Liver (tissue), 9 donors: ENCODE data around the gene PAX5. TPM values are rescaled to one million over a fixed set of nuclear protein-coding genes. Genes with fewer than 3 reads are reported as not detected.
A peak's percentile ranks its signal among the peaks of the same experiment; 100 is the strongest.

Experiments used
- DNase-seq: peaks from one replicate; pipeline ENCODE4 v3.0.0-alpha.2; 2017; ENCODE audit warnings: low spot score
- H3K27ac ChIP-seq, 2 donors: one replicate each; pipeline ENCODE4 v1.7.0; 2013; ENCODE audit warnings: inconsistent platforms in 2 of 2, low read length in 2 of 2, control low read depth in 1 of 2, low read depth in 1 of 2, mild to moderate bottlenecking in 1 of 2
- H3K27me3 ChIP-seq, 4 donors: one replicate each; pipeline versions ENCODE4 v1.6.1 to v1.7.0; 2013; ENCODE audit warnings: low read length in 3 of 4, inconsistent platforms in 1 of 4, mild to moderate bottlenecking in 1 of 4, moderate library complexity in 1 of 4; ENCODE audit not compliant: control insufficient read depth in 4 of 4, insufficient read depth in 4 of 4
- H3K36me3 ChIP-seq, 4 donors: one replicate each; pipeline versions ENCODE4 v1.6.1 to v1.7.0; 2013; ENCODE audit warnings: low read length in 3 of 4, mild to moderate bottlenecking in 3 of 4, low read depth in 1 of 4, moderate library complexity in 1 of 4; ENCODE audit not compliant: control insufficient read depth in 4 of 4, insufficient read depth in 3 of 4
- H3K4me1 ChIP-seq, 4 donors: one replicate each; pipeline versions ENCODE4 v1.6.1 to v1.7.0; 2013; ENCODE audit warnings: low read length in 3 of 4, mild to moderate bottlenecking in 3 of 4, moderate library complexity in 1 of 4; ENCODE audit not compliant: control insufficient read depth in 4 of 4, insufficient read depth in 4 of 4
- H3K4me3 ChIP-seq, 3 donors: one replicate each; pipeline versions ENCODE4 v1.6.1 to v1.7.0; 2013; ENCODE audit warnings: low read length in 3 of 3, control low read depth in 1 of 3, low read depth in 1 of 3, mild to moderate bottlenecking in 1 of 3
- H3K9ac ChIP-seq, 2 donors: one replicate each; pipeline ENCODE4 v1.7.0; 2013; ENCODE audit warnings: low read length in 2 of 2, mild to moderate bottlenecking in 2 of 2, moderate library complexity in 2 of 2, control low read depth in 1 of 2, low read depth in 1 of 2
- H3K9me3 ChIP-seq, 4 donors: one replicate each; pipeline versions ENCODE4 v1.6.1 to v1.7.0; 2013; ENCODE audit warnings: low read length in 3 of 4; ENCODE audit not compliant: control insufficient read depth in 4 of 4
- ATF3 ChIP-seq: IDR thresholded peaks from 2 replicates; pipeline ENCODE4 v1.6.1; 2016; ENCODE audit warnings: antibody characterized with exemption
- CTCF ChIP-seq: fragments of 150-350 bp; IDR thresholded peaks from 2 replicates; pipeline ENCODE4 v1.5.1; 2017; ENCODE audit warnings: improper control_type of control experiment, low read depth, low read length; ENCODE audit not compliant: missing input control
- EGR1 ChIP-seq, 2 donors: IDR thresholded peaks; 2 replicates each; pipeline ENCODE4 v1.6.1; 2016 to 2018; ENCODE audit warnings: antibody characterized with exemption in 2 of 2, low read depth in 2 of 2
- FOXA1 ChIP-seq: IDR thresholded peaks from 2 replicates; pipeline ENCODE4 v1.6.1; 2016; ENCODE audit warnings: antibody characterized with exemption
- FOXA2 ChIP-seq: IDR thresholded peaks from 2 replicates; pipeline ENCODE4 v1.6.1; 2016; ENCODE audit warnings: antibody characterized with exemption
- HNF4G ChIP-seq: IDR thresholded peaks from 2 replicates; pipeline ENCODE4 v1.6.1; 2016; ENCODE audit warnings: antibody characterized with exemption
- NR2F2 ChIP-seq: IDR thresholded peaks from 2 replicates; pipeline ENCODE4 v1.6.1; 2016; ENCODE audit warnings: antibody characterized with exemption
- RAD21 ChIP-seq, 2 donors: IDR thresholded peaks; 2 replicates each; pipeline ENCODE4 v1.6.1; 2016; ENCODE audit warnings: antibody characterized with exemption in 2 of 2, mild to moderate bottlenecking in 2 of 2
- RXRA ChIP-seq, 2 donors: IDR thresholded peaks; 2 replicates each; pipeline ENCODE4 v1.6.1; 2017 to 2018; ENCODE audit warnings: antibody characterized with exemption in 2 of 2, mild to moderate bottlenecking in 1 of 2
- YY1 ChIP-seq: IDR thresholded peaks from 2 replicates; pipeline ENCODE4 v1.6.1; 2016; ENCODE audit warnings: antibody characterized with exemption, mild to moderate bottlenecking
- WGBS: extraction: QIAGEN DNeasy Blood & Tissue Kit; methylation state at CpG from one replicate; pipeline ENCODE4 v1.1.7; 2013; 5-methylcytosine and 5-hydroxymethylcytosine counted together
- polyA plus RNA-seq, 2 donors: library from polyadenylated mRNA; stranded (reverse) in 1 of 2; unstranded in 1 of 2; fragments of 200-250 nt in 1 of 2; fragments of >200 nt in 1 of 2; fragmentation: Nextera tagmentation in 1 of 2; extraction: Ambion mirVana in 1 of 2; gene quantifications; one replicate each; pipeline versions ENCODE4 v1.2.1 to v1.2.3, GENCODE V29; 2013 to 2015
- total RNA-seq, 2 donors: library from RNA; depleted of rRNA; stranded (reverse); fragments of >200 nt; gene quantifications; one replicate each; pipeline ENCODE4 v1.2.3, GENCODE V29; 2014
- TF ChIP-seq, protein P1 (sequence below): IDR thresholded peaks from 2 replicates; pipeline ENCODE4 v1.6.1; 2016; ENCODE audit warnings: antibody characterized with exemption, mild to moderate bottlenecking
- donor health status: healthy.
- donor health status: healthy.
- donor health status: healthy.
- donor health status: healthy.
- donor health status: healthy.

PAX5 gene
- total and polyA plus RNA-seq, 4 donors, result 0.05 to 2.7 (median 0.11) TPM

DNA sequence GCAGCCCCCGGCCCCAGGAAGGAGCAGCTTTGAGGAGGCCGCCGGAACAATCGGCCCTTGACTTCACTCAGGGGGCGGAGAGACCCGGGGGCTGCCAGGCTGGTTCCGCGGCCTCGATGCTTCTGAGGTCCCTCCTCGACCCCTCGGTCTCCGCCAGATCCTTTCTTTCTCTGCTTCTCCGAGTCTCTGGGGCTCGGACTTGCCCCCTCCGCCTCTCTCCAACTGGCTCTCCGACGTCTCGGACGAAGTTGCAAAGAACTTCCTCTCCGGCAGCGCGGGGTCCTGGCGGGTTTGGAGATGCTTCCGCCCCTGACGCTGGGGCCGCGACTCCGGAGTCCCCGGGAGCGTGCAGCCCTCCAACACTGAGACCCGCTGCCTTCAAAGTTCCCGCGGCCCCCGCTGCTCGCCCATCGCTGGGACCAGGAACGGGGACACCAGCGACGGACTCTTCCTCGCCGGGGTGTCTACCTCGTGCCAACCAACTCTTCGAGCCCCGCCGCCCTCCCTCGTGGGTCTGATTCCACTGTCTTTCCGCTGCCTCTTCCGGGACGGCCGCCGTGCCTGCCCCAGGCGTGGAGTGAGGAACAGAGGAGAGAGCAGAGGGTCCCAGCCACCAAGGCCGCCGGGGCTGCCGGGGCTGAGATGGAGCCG, 7.0 kb downstream of the PAX5 start:
- DNase-seq, result no peak
- TF ChIP-seq HNF4G (no peak), EGR1 (IDR thresholded peaks at IDR 0.05; ENCODE audit: low read depth in 2 of 2) (no peak), ATF3 (no peak), FOXA2 (no peak), NR2F2 (no peak)
- TF ChIP-seq, protein P1, sequence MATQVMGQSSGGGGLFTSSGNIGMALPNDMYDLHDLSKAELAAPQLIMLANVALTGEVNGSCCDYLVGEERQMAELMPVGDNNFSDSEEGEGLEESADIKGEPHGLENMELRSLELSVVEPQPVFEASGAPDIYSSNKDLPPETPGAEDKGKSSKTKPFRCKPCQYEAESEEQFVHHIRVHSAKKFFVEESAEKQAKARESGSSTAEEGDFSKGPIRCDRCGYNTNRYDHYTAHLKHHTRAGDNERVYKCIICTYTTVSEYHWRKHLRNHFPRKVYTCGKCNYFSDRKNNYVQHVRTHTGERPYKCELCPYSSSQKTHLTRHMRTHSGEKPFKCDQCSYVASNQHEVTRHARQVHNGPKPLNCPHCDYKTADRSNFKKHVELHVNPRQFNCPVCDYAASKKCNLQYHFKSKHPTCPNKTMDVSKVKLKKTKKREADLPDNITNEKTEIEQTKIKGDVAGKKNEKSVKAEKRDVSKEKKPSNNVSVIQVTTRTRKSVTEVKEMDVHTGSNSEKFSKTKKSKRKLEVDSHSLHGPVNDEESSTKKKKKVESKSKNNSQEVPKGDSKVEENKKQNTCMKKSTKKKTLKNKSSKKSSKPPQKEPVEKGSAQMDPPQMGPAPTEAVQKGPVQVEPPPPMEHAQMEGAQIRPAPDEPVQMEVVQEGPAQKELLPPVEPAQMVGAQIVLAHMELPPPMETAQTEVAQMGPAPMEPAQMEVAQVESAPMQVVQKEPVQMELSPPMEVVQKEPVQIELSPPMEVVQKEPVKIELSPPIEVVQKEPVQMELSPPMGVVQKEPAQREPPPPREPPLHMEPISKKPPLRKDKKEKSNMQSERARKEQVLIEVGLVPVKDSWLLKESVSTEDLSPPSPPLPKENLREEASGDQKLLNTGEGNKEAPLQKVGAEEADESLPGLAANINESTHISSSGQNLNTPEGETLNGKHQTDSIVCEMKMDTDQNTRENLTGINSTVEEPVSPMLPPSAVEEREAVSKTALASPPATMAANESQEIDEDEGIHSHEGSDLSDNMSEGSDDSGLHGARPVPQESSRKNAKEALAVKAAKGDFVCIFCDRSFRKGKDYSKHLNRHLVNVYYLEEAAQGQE, result no peak
- peak overlapping the region in 1 of 3 donors; percentile 22 for H3K4me3 ChIP-seq
- H3K27ac ChIP-seq, result no peak overlapping the region
- peaks cover 8 to 61% (median 27%) of the 10 kb centered on the region in 4 donors for H3K27me3 ChIP-seq
- H3K9me3 ChIP-seq, result peaks cover 0 to 3% (median under 1%) of the 10 kb centered on the region in 4 donors
- H3K4me1 ChIP-seq, result peaks cover 16 to 43% (median 32%) of the 10 kb centered on the region in 4 donors
- 5% methylated on average over 56 of the region's 56 CpGs for WGBS
- no peak overlapping the region for H3K9ac ChIP-seq
- H3K36me3 ChIP-seq, result no peaks in the 10 kb centered on the region

DNA sequence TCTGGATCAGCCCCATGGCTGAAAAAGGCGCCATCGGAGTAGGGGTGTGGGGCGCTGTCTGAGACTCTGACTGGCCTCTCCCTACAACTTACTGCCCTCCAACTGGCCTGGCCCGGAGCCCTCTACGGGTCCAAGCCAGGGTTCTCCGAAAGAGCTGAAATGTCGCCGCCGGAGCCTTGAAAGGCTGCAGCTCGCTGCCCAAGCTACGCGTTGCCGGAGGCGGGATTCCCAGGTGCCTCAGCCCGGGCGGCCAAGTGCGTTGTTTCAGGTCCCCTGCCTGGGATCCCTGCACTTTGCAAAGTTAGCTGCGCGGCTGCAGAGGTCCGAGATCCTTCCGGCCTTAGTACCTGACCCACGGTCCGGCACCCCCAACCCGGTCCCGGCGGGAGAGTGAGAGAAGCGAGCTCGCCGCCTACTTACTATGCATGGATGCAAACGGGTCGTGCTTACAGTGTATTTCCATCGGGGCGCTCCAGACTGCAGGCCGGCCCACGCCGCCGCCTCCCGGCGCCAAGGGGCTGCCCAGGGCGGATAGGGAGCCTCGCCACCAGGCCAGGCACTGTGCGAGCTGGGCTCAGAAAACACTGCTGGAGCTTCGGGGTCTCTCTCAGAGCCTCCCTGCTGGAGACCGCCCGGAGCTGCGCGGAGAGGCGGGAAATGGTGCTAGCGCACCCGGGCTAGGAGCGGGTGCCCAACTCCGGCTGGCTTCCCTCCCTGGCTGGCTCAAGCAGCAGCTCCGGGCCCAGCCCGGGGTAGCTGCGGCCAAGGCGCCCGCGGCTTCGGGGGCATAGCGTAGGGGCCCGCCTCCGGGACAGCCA, 7.7 kb downstream of the PAX5 start:
- 6% methylated on average over 62 of the region's 62 CpGs for WGBS
- H3K4me3 ChIP-seq, result peak overlapping the region in 1 of 3 donors; percentile 39
- H3K4me1 ChIP-seq, result peaks cover 16 to 43% (median 32%) of the 10 kb centered on the region in 4 donors
- no peak overlapping the region for H3K27ac ChIP-seq
- DNase-seq, result no peak
- no peak overlapping the region for H3K9ac ChIP-seq
- H3K27me3 ChIP-seq, result peaks cover 8 to 57% (median 24%) of the 10 kb centered on the region in 4 donors
- H3K9me3 ChIP-seq, result peaks cover 0 to 3% (median under 1%) of the 10 kb centered on the region in 4 donors
- TF ChIP-seq RAD21 (IDR thresholded peaks at IDR 0.05) (no peak), FOXA1 (no peak), ATF3 (no peak), NR2F2 (no peak)
- H3K36me3 ChIP-seq, result no peaks in the 10 kb centered on the region

- peak overlapping the region in 1 of 3 donors; percentile 39 for H3K4me3 ChIP-seq
- no peak overlapping the region for H3K9ac ChIP-seq
- whole genome bisulfite sequencing, result 4% methylated on average over 9 of the region's 9 CpGs
- DNase-seq, result no peak
- no peaks in the 10 kb centered on the region for H3K36me3 ChIP-seq
- peaks cover 7 to 57% (median 23%) of the 10 kb centered on the region in 4 donors for H3K27me3 ChIP-seq
- H3K4me1 ChIP-seq, result peaks cover 16 to 43% (median 32%) of the 10 kb centered on the region in 4 donors
- H3K27ac ChIP-seq, result no peak overlapping the region
- TF ChIP-seq RXRA (IDR thresholded peaks at IDR 0.05) (no peak), YY1 (no peak), RAD21 (IDR thresholded peaks at IDR 0.05) (no peak), CTCF (no peak), ATF3 (no peak)
- H3K9me3 ChIP-seq, result peaks cover 0 to 3% (median under 1%) of the 10 kb centered on the region in 4 donors
These were observed 8.3 kb downstream of the PAX5 start for GRCh38 chr9:37025823-37026112.
